Breast epithelium (tissue), 3 donors: ENCODE data around the gene CASS4.

ENCODE experiments used
- POLR2A ChIP-seq: fragments of 450-650 bp; IDR thresholded peaks from one replicate; pipeline ENCODE4 v1.6.1; 2016; ENCODE audit warnings: antibody characterized with exemption, mild to moderate bottlenecking, moderate library complexity
- POLR2AphosphoS5 ChIP-seq, 3 donors: sonication (generic); formaldehyde crosslinking; IDR thresholded peaks; one replicate each; pipeline ENCODE4 v1.6.1; 2017; ENCODE audit warnings: antibody characterized with exemption in 3 of 3
- TF ChIP-seq, protein P1 (sequence below), 3 donors: fragments of 450-650 bp; IDR thresholded peaks; one replicate each; pipeline ENCODE4 v1.5.1; 2016 to 2017; ENCODE audit warnings: antibody characterized with exemption in 3 of 3, mild to moderate bottlenecking in 3 of 3, moderate library complexity in 3 of 3

DNA sequence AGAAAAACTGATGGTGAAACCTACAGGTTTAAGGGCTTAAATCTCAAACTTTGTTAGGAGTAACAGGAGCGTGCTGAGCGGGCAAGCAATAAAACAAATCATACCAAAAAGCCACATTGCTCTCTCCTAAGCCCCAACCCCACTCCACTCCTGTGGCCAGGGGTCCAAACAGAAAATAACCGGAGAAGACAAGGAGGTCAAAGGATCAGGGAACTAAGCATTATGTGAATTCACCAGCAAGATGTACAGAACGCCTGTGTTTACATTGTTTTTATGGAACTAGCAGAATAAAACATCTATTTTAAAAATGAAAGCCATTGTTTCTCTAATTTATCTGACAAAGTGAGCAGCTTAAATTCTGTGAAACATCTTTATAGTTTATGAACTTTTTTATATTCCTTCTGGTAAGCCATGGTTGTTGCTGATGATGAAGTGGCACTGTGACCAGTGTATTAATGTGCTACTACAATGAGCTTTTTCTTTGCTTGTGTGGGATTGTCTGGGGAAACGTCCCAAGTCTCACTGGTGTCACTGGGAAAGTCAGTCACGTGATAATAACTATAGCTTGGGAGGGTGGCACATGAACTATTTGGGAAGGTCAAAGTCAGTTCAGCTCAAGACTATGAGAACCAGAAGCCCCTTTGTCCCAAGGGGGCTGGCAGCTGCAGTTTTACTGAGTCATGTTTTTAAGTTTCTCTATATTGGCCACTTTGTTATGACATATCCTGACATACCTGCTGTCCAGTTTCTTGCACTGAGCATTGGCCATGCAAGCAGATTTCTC lies 43.5 kb upstream of the CASS4 start:
- TF ChIP-seq, protein P1, sequence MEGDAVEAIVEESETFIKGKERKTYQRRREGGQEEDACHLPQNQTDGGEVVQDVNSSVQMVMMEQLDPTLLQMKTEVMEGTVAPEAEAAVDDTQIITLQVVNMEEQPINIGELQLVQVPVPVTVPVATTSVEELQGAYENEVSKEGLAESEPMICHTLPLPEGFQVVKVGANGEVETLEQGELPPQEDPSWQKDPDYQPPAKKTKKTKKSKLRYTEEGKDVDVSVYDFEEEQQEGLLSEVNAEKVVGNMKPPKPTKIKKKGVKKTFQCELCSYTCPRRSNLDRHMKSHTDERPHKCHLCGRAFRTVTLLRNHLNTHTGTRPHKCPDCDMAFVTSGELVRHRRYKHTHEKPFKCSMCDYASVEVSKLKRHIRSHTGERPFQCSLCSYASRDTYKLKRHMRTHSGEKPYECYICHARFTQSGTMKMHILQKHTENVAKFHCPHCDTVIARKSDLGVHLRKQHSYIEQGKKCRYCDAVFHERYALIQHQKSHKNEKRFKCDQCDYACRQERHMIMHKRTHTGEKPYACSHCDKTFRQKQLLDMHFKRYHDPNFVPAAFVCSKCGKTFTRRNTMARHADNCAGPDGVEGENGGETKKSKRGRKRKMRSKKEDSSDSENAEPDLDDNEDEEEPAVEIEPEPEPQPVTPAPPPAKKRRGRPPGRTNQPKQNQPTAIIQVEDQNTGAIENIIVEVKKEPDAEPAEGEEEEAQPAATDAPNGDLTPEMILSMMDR (IDR thresholded peaks at IDR 0.05): no peak
- TF ChIP-seq POLR2AphosphoS5 (IDR thresholded peaks at IDR 0.05) (no peak), POLR2A (no peak)
